ENCODE measurements around the gene PIEZO2.

GRCh38 chr18:10688766-10689165 lies 460.6 kb downstream of the PIEZO2 start:
- TF ChIP-seq SUZ12 (IDR thresholded peaks at IDR 0.05; ENCODE audit: extremely low read depth, insufficient read depth, insufficient read length): no peak
- no peak for TF ChIP-seq YY1 (IDR thresholded peaks at IDR 0.05; ENCODE audit: insufficient read depth, insufficient read length)

All from NT2/D1 (cell line).